H9 (cell line): ENCODE data around the gene OR7C1. TPM values are rescaled to one million over a fixed set of nuclear protein-coding genes. Genes with fewer than 3 reads are reported as not detected.

Source experiments
- DNase-seq: peaks from one replicate; pipeline ENCODE4 v3.0.0-alpha.2; 2017
- H2AFZ ChIP-seq: one replicate; pipeline ENCODE4 v1.6.1; 2013; ENCODE audit warnings: mild to moderate bottlenecking, low read length, control low read depth, moderate library complexity
- H2AK5ac ChIP-seq: 2 replicates; pipeline ENCODE4 v1.6.1; 2013; ENCODE audit warnings: low read length, control low read depth, mixed read lengths; ENCODE audit not compliant: insufficient read length
- H2BK120ac ChIP-seq: one replicate; pipeline ENCODE4 v1.6.1; 2013; ENCODE audit warnings: low read depth, mild to moderate bottlenecking, low read length, control low read depth, inconsistent platforms; ENCODE audit not compliant: poor library complexity, severe bottlenecking
- H2BK12ac ChIP-seq: 2 replicates; pipeline ENCODE4 v1.6.1; 2013; ENCODE audit warnings: low read length, control low read depth, mixed read lengths, low read depth; ENCODE audit not compliant: insufficient read length
- H2BK15ac ChIP-seq: 2 replicates; pipeline ENCODE4 v1.6.1; 2013; ENCODE audit warnings: low read depth, low read length, control low read depth
- H2BK20ac ChIP-seq: one replicate; pipeline ENCODE4 v1.6.1; 2013; ENCODE audit warnings: low read depth, mild to moderate bottlenecking, low read length, control low read depth, inconsistent platforms; ENCODE audit not compliant: poor library complexity, severe bottlenecking
- H2BK5ac ChIP-seq: 2 replicates; pipeline ENCODE4 v1.6.1; 2013; ENCODE audit warnings: low read length, control low read depth, mixed read lengths; ENCODE audit not compliant: insufficient read length
- H3K14ac ChIP-seq: 2 replicates; pipeline ENCODE4 v1.6.1; 2013; ENCODE audit warnings: low read length, control low read depth; ENCODE audit not compliant: insufficient read depth
- H3K18ac ChIP-seq: 2 replicates; pipeline ENCODE4 v1.6.1; 2013; ENCODE audit warnings: low read depth, mild to moderate bottlenecking, mixed read lengths, low read length, control low read depth; ENCODE audit not compliant: insufficient read length
- H3K23ac ChIP-seq: 2 replicates; pipeline ENCODE4 v1.6.1; 2013; ENCODE audit warnings: low read length, control low read depth, mixed read lengths, low read depth; ENCODE audit not compliant: insufficient read length
- H3K23me2 ChIP-seq: 2 replicates; pipeline ENCODE4 v1.6.1; 2013; ENCODE audit warnings: low read depth, mild to moderate bottlenecking, mixed read lengths, low read length, control low read depth; ENCODE audit not compliant: insufficient read length, poor library complexity, severe bottlenecking
- H3K27ac ChIP-seq: 2 replicates; pipeline ENCODE4 v1.5.1; 2013; ENCODE audit warnings: low read length, control low read depth, mixed read lengths, low read depth; ENCODE audit not compliant: insufficient read length
- H3K27me3 ChIP-seq: 2 replicates; pipeline ENCODE4 v1.6.1; 2013; ENCODE audit warnings: low read length, control low read depth, inconsistent platforms; ENCODE audit not compliant: insufficient read depth
- H3K4ac ChIP-seq: 2 replicates; pipeline ENCODE4 v1.6.1; 2013; ENCODE audit warnings: low read depth, mild to moderate bottlenecking, control low read depth, inconsistent platforms, low read length, moderate library complexity
- H3K4me1 ChIP-seq: 2 replicates; pipeline ENCODE4 v1.6.1; 2013; ENCODE audit warnings: low read length, control low read depth, inconsistent platforms; ENCODE audit not compliant: insufficient read depth
- H3K4me2 ChIP-seq: 2 replicates; pipeline ENCODE4 v1.6.1; 2013; ENCODE audit warnings: low read length, control low read depth, mixed read lengths; ENCODE audit not compliant: insufficient read length, insufficient read depth
- H3K56ac ChIP-seq: 2 replicates; pipeline ENCODE4 v1.6.1; 2013; ENCODE audit warnings: low read depth, mild to moderate bottlenecking, mixed read lengths, low read length, control low read depth; ENCODE audit not compliant: insufficient read length
- H3K79me1 ChIP-seq: 2 replicates; pipeline ENCODE4 v1.6.1; 2013; ENCODE audit warnings: low read depth, mild to moderate bottlenecking, moderate library complexity, low read length, control low read depth, inconsistent platforms; ENCODE audit not compliant: insufficient read depth, poor library complexity, severe bottlenecking
- H3K79me2 ChIP-seq: 2 replicates; pipeline ENCODE4 v1.6.1; 2013; ENCODE audit warnings: low read length, control low read depth, inconsistent platforms; ENCODE audit not compliant: insufficient read depth
- H3K9ac ChIP-seq: 2 replicates; pipeline ENCODE4 v1.6.1; 2013; ENCODE audit warnings: low read length, control low read depth, mixed read lengths; ENCODE audit not compliant: insufficient read length; ENCODE audit errors: extremely low read depth
- H3K9me3 ChIP-seq: one replicate; pipeline ENCODE4 v1.6.1; 2013; ENCODE audit warnings: low read depth, low read length, inconsistent platforms; ENCODE audit not compliant: control insufficient read depth
- H3T11ph ChIP-seq: one replicate; pipeline ENCODE4 v1.6.1; 2013; ENCODE audit warnings: mild to moderate bottlenecking, low read length, control low read depth, inconsistent platforms
- H4K20me1 ChIP-seq: one replicate; pipeline ENCODE4 v1.6.1; 2013; ENCODE audit not compliant: control insufficient read depth, insufficient read length, insufficient read depth
- H4K5ac ChIP-seq: 2 replicates; pipeline ENCODE4 v1.6.1; 2013; ENCODE audit warnings: low read depth, mild to moderate bottlenecking, mixed read lengths, low read length, control low read depth; ENCODE audit not compliant: insufficient read length
- H4K8ac ChIP-seq: replicated peaks from 2 replicates; pipeline ENCODE4 v1.6.1; 2013; ENCODE audit warnings: low read length, control low read depth, mixed read lengths, low read depth; ENCODE audit not compliant: insufficient read length
- H4K91ac ChIP-seq: 2 replicates; pipeline ENCODE4 v1.6.1; 2013; ENCODE audit warnings: low read depth, mild to moderate bottlenecking, moderate library complexity, mixed read lengths, low read length, control low read depth; ENCODE audit not compliant: insufficient read length
- H3K27ac Mint-ChIP-seq, 3 experiments: 2 replicates in 2 of 3; 3 replicates in 1 of 3; pipeline ENCODE4 v1.8.0; 2020 to 2021; ENCODE audit warnings: mixed read lengths in 3 of 3, mild to moderate bottlenecking in 1 of 3, moderate library complexity in 1 of 3
- H3K27me3 Mint-ChIP-seq: 2 replicates; pipeline ENCODE4 v1.8.0; 2021; ENCODE audit warnings: low read depth, mild to moderate bottlenecking, moderate library complexity, mixed read lengths
- H3K36me3 Mint-ChIP-seq, 3 experiments: 2 replicates in 2 of 3; 3 replicates in 1 of 3; pipeline ENCODE4 v1.8.0; 2020 to 2021; ENCODE audit warnings: low read depth in 3 of 3, mixed read lengths in 3 of 3; ENCODE audit not compliant: insufficient read depth in 1 of 3
- H3K4me1 Mint-ChIP-seq, 2 experiments: 2 replicates each; pipeline ENCODE4 v1.8.0; 2020; ENCODE audit warnings: mixed read lengths in 2 of 2
- H3K4me3 Mint-ChIP-seq, 2 experiments: 2 replicates in 1 of 2; 3 replicates in 1 of 2; pipeline ENCODE4 v1.8.0; 2020 to 2021; ENCODE audit warnings: mild to moderate bottlenecking in 2 of 2, mixed read lengths in 2 of 2, moderate library complexity in 1 of 2
- H3K9me3 Mint-ChIP-seq, 2 experiments: 2 replicates in 1 of 2; 3 replicates in 1 of 2; pipeline ENCODE4 v1.8.0; 2020; ENCODE audit warnings: mild to moderate bottlenecking in 2 of 2, mixed read lengths in 2 of 2, moderate library complexity in 1 of 2
- WGBS: extraction: QIAGEN DNeasy Blood & Tissue Kit; methylation state at CpG from one replicate; pipeline ENCODE4 v1.1.7; 2013; ENCODE audit warnings: missing lambda C conversion rate, low lambda C conversion rate, mixed read lengths; ENCODE audit not compliant: insufficient read length; ENCODE audit errors: extremely low coverage; 5-methylcytosine and 5-hydroxymethylcytosine counted together
- total RNA-seq: library from RNA; stranded (reverse); gene quantifications from 2 replicates; pipeline ENCODE4 v1.2.1, GENCODE V29; 2021
- TF ChIP-seq, protein P1 (sequence below): fragments of 200-600 bp; sonication (generic); conservative IDR thresholded peaks from 3 replicates; pipeline ENCODE4 v1.8.0; 2021; ENCODE audit warnings: antibody characterized with exemption, mild to moderate bottlenecking

Gene OR7C1
- total RNA-seq, 1 experiment from 2014 or later = not detected

GRCh38 chr19:14772995-14773394 is 62.0 kb downstream of the OR7C1 start:
- Histone ChIP-seq H3K79me1 (no peaks in the 10 kb centered on the region), H4K20me1 (no peaks in the 10 kb centered on the region), H2BK20ac (no peak overlapping the region), H3T11ph (no peak overlapping the region), H3K4me1 (no peaks in the 10 kb centered on the region; the same call in 1 of the 2 replicates), H3K23me2 (peaks cover 12% of the 10 kb centered on the region), H3K9me3 (no peaks in the 10 kb centered on the region), H4K91ac (no peak overlapping the region), H2BK15ac (no peak overlapping the region), H2AFZ (no peak overlapping the region), H3K14ac (no peak overlapping the region), H3K4me2 (no peak overlapping the region), H3K4ac (no peak overlapping the region), H4K5ac (no peak overlapping the region), H2BK12ac (no peak overlapping the region), H3K27me3 (no peaks in the 10 kb centered on the region), H3K79me2 (no peaks in the 10 kb centered on the region), H3K27ac (no peak overlapping the region), H2BK120ac (no peak overlapping the region), H2AK5ac (no peak overlapping the region), H4K8ac (no peak overlapping the region), H2BK5ac (no peak overlapping the region), H3K56ac (no peak overlapping the region), H3K23ac (no peak overlapping the region), H3K9ac (no peak overlapping the region), H3K18ac (no peak overlapping the region)
- no CpG with 5 or more reads among the region's 7 CpGs for WGBS
- Mint-ChIP-seq H3K4me3 (no peak overlapping the region), H3K27ac (no peak overlapping the region), H3K9me3 (peaks cover 16 to 67% of the 10 kb centered on the region in 2 experiments; a peak in 4 of 5 replicates), H3K27me3 (peaks cover 22% of the 10 kb centered on the region), H3K36me3 (peaks cover 2 to 8% (median 4%) of the 10 kb centered on the region in 3 experiments; a peak in 5 of 7 replicates), H3K4me1 (peaks cover 2 to 3% of the 10 kb centered on the region in 2 experiments; a peak in 3 of 4 replicates)
- DNase-seq = no peak
- TF ChIP-seq, protein P1, sequence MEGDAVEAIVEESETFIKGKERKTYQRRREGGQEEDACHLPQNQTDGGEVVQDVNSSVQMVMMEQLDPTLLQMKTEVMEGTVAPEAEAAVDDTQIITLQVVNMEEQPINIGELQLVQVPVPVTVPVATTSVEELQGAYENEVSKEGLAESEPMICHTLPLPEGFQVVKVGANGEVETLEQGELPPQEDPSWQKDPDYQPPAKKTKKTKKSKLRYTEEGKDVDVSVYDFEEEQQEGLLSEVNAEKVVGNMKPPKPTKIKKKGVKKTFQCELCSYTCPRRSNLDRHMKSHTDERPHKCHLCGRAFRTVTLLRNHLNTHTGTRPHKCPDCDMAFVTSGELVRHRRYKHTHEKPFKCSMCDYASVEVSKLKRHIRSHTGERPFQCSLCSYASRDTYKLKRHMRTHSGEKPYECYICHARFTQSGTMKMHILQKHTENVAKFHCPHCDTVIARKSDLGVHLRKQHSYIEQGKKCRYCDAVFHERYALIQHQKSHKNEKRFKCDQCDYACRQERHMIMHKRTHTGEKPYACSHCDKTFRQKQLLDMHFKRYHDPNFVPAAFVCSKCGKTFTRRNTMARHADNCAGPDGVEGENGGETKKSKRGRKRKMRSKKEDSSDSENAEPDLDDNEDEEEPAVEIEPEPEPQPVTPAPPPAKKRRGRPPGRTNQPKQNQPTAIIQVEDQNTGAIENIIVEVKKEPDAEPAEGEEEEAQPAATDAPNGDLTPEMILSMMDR = no peak
